ENCODE results near the gene SLC25A14. TPM values are rescaled to one million over a fixed set of nuclear protein-coding genes. Genes with fewer than 3 reads are reported as not detected.

SLC25A14 gene
- polyA plus RNA-seq, 1 donor = 9.4 TPM

GRCh38 chrX:130385520-130385919, 45.8 kb downstream of the SLC25A14 start, which contains the start of gene GPR119:
Gene GPR119, minus strand, starts transcription at chrX:130385674. Its CDS starts 227 bp downstream, at chrX:130385447.
- no peak for DNase-seq

DNA sequence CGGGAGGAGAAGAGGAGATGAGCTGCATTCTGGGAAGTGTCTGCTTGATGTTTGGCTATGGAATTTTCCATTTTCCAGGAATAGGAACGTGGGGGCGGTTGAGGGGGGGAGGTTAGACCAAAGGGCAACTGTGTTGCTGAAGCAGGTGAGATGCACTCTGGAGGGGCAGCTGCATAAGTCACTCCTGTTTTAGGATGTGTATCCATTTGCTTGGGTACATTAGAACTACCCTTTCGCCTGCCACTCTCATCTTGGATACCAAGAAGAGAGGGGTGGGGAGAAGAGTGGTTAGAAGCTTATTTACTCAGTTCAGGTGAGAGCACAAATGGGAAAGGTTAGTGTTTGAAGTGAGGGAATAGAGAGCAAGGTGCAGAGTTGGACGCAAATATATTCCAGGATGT, 46.7 kb downstream of the SLC25A14 start:
- no peak for DNase-seq

- no peak for DNase-seq
Measured at GRCh38 chrX:130393451-130394074, 53.8 kb downstream of the SLC25A14 start.

GRCh38 chrX:130395341-130395740, 55.6 kb downstream of the SLC25A14 start:
- DNase-seq = no peak

GRCh38 chrX:130401415-130402207, 61.9 kb downstream of the SLC25A14 start, which contains the start of gene RBMX2:
Gene RBMX2, plus strand, starts transcription at chrX:130401987. Its CDS starts 46 bp downstream, at chrX:130402033.
- peak; percentile 84 for DNase-seq

DNA sequence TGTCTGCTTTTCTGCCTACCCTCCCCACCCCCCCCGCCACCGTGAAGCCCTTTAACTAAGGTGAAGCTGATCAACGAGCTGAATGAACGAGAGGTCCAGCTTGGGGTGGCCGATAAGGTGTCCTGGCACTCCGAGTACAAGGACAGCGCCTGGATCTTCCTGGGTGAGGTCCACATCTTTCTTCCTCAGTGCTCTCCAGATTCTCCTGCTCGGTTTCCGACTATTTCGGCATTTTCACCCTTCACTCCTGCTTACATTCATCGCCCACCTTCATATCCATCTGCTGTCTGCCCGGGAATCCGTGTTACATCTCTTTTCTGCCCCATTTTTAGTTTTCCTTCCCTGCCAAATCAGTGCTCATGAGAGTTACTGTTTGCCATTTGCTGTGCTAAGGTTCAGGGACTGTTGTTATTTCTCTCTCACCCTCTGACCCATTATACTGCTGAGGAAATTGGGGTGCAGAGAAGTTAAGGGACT, 62.5 kb downstream of the SLC25A14 start:
- no peak for DNase-seq

GRCh38 chrX:130413415-130413814, 73.7 kb downstream of the SLC25A14 start:
- no peak for DNase-seq

DNA sequence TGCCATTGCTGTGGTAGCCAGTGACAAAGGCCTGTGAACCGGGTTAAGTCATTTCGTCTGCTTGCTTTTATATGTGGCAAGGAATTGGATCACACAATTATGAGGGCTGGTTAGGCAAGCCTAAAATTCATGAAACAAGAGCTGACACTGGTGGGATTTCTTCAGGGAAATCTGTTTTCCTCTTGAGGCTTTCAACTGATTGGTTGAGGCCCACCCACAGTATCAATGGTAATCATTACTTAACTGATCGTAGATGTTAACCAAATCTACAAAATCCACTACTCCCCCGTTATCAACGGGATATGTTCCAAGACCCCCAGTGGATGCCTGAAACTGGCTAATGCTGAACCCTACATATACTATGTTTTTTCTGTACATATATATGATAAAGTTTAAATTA, 75.1 kb downstream of the SLC25A14 start:
- no peak for DNase-seq

DNA sequence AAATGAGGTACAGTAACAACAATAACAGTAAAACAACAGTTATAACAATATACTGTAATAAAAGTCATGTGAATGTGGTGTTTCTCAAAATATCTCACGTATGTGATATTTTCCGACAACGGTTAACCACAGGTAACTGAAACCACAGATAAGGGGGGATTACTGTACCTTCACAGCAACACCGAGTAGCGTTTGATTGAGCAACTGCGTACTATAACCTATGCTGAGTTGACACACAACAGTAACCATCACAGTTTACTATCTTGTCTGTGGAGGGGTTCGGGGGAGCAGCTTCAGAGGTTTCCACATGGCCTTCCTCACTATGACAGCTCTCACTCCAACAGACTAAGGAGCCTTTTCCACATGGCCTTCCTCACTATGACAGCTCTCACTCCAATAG, 75.5 kb downstream of the SLC25A14 start:
- no peak for DNase-seq

- no peak for DNase-seq
Measured at GRCh38 chrX:130416785-130417184, 77.1 kb downstream of the SLC25A14 start.

- DNase-seq = no peak
Measured at GRCh38 chrX:130418066-130418465, 78.3 kb downstream of the SLC25A14 start.

- DNase-seq = no peak
Measured at GRCh38 chrX:130418740-130419139, 79.0 kb downstream of the SLC25A14 start.

DNA sequence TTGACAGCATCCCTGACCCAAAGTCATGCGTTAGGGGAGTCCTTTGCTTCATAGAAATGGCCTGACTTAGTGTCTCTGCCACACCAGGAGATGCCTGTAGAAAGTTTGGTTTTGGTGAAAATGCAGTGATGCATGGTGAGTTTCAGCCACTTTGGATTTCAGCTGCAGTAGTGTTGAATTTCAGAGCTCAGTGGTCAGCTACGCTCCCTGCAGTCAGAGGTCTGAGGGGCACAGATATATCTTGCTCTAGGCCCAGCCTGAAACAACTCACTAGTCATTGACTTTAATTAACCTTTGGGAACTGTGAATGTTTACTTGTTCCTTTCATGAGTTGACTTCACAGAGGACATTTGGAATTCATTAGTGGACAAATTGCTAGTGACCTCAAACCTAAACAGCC, 79.5 kb downstream of the SLC25A14 start:
- DNase-seq = no peak

Other genes starting within 250 kb of the SLC25A14 start
- gene ELF4, start 229.4 kb upstream of the SLC25A14 start, polyA plus RNA-seq (ENCODE audit: insufficient read length) = 9.2 TPM
- 20.9 TPM for gene AIFM1, start 174.1 kb upstream of the SLC25A14 start, polyA plus RNA-seq (ENCODE audit: insufficient read length)
- gene RAB33A, start 168.0 kb upstream of the SLC25A14 start, polyA plus RNA-seq (ENCODE audit: insufficient read length) = 0.36 TPM
- 5.6 TPM for gene ZNF280C, start 71.0 kb upstream of the SLC25A14 start, polyA plus RNA-seq (ENCODE audit: insufficient read length)
- not detected for gene GPR119, start 45.8 kb downstream of the SLC25A14 start, polyA plus RNA-seq (ENCODE audit: insufficient read length)
- 20.7 TPM for gene RBMX2, start 62.1 kb downstream of the SLC25A14 start, polyA plus RNA-seq (ENCODE audit: insufficient read length)

All from hindlimb muscle (tissue), 1 donor.